Smooth muscle cell (in vitro differentiated cells): ENCODE measurements around the gene MUC4. TPM values are rescaled to one million over a fixed set of nuclear protein-coding genes. Genes with fewer than 3 reads are reported as not detected.
"Not testable (repeated sequence)": the region's sequence is repeated elsewhere in the genome, so short reads cannot be mapped to it uniquely, and the experiment has no call there.

ENCODE experiments used
- DNase-seq: peaks from one replicate; lab custom pipeline; 2025; ENCODE audit not compliant: unreplicated experiment; lab: John Stamatoyannopoulos, UW
- H2AFZ ChIP-seq: fragments of 200-600 bp; sonication (generic); 2 replicates; pipeline ENCODE4 v1.6.0; 2016; ENCODE audit warnings: antibody characterized with exemption, low read depth, mild to moderate bottlenecking
- H3F3A ChIP-seq: fragments of 200-600 bp; sonication (generic); 2 replicates; pipeline ENCODE4 v1.6.0; 2017; ENCODE audit warnings: antibody characterized with exemption, low read depth
- H3K27ac ChIP-seq: fragments of 200-600 bp; sonication (generic); 2 replicates; pipeline ENCODE4 v1.5.1; 2016; ENCODE audit warnings: low read depth, mild to moderate bottlenecking
- H3K27me3 ChIP-seq: fragments of 200-600 bp; sonication (generic); 2 replicates; pipeline ENCODE4 v1.6.1; 2016; ENCODE audit warnings: low read depth, mild to moderate bottlenecking
- H3K36me3 ChIP-seq: fragments of 200-600 bp; sonication (generic); 2 replicates; pipeline ENCODE4 v1.5.1; 2016; ENCODE audit warnings: low read depth
- H3K4me1 ChIP-seq: fragments of 200-600 bp; sonication (generic); 2 replicates; pipeline ENCODE4 v1.5.1; 2016; ENCODE audit warnings: low read depth
- H3K4me2 ChIP-seq: fragments of 200-600 bp; sonication (generic); 2 replicates; pipeline ENCODE4 v1.6.0; 2016; ENCODE audit warnings: mild to moderate bottlenecking
- H3K4me3 ChIP-seq: fragments of 200-600 bp; sonication (generic); 2 replicates; pipeline ENCODE4 v1.5.1; 2016; ENCODE audit warnings: mild to moderate bottlenecking
- H3K79me2 ChIP-seq: fragments of 200-600 bp; sonication (generic); 2 replicates; pipeline ENCODE4 v1.6.0; 2016; ENCODE audit warnings: low read depth, mild to moderate bottlenecking
- H3K9ac ChIP-seq: fragments of 200-600 bp; sonication (generic); 2 replicates; pipeline ENCODE4 v1.6.0; 2016; ENCODE audit warnings: low read depth
- H3K9me3 ChIP-seq: fragments of 200-600 bp; sonication (generic); replicated peaks from 2 replicates; pipeline ENCODE4 v1.5.1; 2016; ENCODE audit warnings: low read depth
- H4K20me1 ChIP-seq: fragments of 200-600 bp; sonication (generic); 2 replicates; pipeline ENCODE4 v1.6.0; 2016; ENCODE audit warnings: low read depth
- CTCF ChIP-seq: fragments of 200-600 bp; sonication (generic); IDR thresholded peaks from 2 replicates; pipeline ENCODE4 v1.5.1; 2017; ENCODE audit warnings: borderline replicate concordance, mild to moderate bottlenecking, antibody characterized with exemption; ENCODE audit not compliant: insufficient read depth, poor library complexity, severe bottlenecking
- whole genome bisulfite sequencing: methylation state at CpG from one replicate; pipeline ENCODE4 v1.1.7; 2016; ENCODE audit warnings: low lambda C conversion rate; 5-methylcytosine and 5-hydroxymethylcytosine counted together
- polyA plus RNA-seq: library from polyadenylated mRNA; unstranded; fragments of >200 nt; fragmentation: Nextera tagmentation; extraction: Ambion mirVana; gene quantifications from 2 replicates; pipeline ENCODE4 v1.2.1, GENCODE V29; 2016
- total RNA-seq: library from RNA; depleted of rRNA; stranded (reverse); fragments of >200 nt; gene quantifications from 2 replicates; pipeline ENCODE4 v1.2.3, GENCODE V29; 2014

MUC4 gene
- total and polyA plus RNA-seq, 2 experiments from 2014 or later = not detected

GRCh38 chr3:195774917-195775316 is 36.8 kb downstream of the MUC4 start:
- Histone ChIP-seq H3K79me2 (no peaks in the 10 kb centered on the region), H3K9ac (no peak overlapping the region), H2AFZ (no peak overlapping the region), H3K27me3 (no peaks in the 10 kb centered on the region), H3K36me3 (no peaks in the 10 kb centered on the region), H3F3A (no peaks in the 10 kb centered on the region), H3K4me1 (no peaks in the 10 kb centered on the region), H3K9me3 (no peaks in the 10 kb centered on the region), H3K4me3 (no peak overlapping the region), H3K4me2 (no peak overlapping the region), H4K20me1 (no peaks in the 10 kb centered on the region), H3K27ac (no peak overlapping the region)
- no peak for DNase-seq
- 51% methylated on average over 13 of the region's 13 CpGs for WGBS
- TF ChIP-seq CTCF = peak; percentile 33

- Histone ChIP-seq H3K27me3 (no peaks in the 10 kb centered on the region), H4K20me1 (no peaks in the 10 kb centered on the region), H2AFZ (no peak overlapping the region), H3K79me2 (no peaks in the 10 kb centered on the region), H3K9ac (no peak overlapping the region), H3K4me3 (no peak overlapping the region), H3K4me2 (no peak overlapping the region), H3K4me1 (no peaks in the 10 kb centered on the region), H3K36me3 (no peaks in the 10 kb centered on the region), H3K9me3 (no peaks in the 10 kb centered on the region), H3K27ac (no peak overlapping the region), H3F3A (no peaks in the 10 kb centered on the region)
- DNase-seq = no peak
- 92% methylated on average over 20 of the region's 23 CpGs for WGBS
- no peak for TF ChIP-seq CTCF
These were observed 37.7 kb downstream of the MUC4 start for GRCh38 chr3:195773956-195774537.

- DNase-seq = no peak
- 89% methylated on average over 14 of the region's 14 CpGs for WGBS
- no peak for TF ChIP-seq CTCF
- Histone ChIP-seq H3K4me2 (no peak overlapping the region), H2AFZ (no peak overlapping the region), H3K79me2 (no peaks in the 10 kb centered on the region), H3K4me3 (no peak overlapping the region), H3K27me3 (no peaks in the 10 kb centered on the region), H3K36me3 (no peaks in the 10 kb centered on the region), H3K4me1 (no peaks in the 10 kb centered on the region), H3F3A (no peaks in the 10 kb centered on the region), H3K9me3 (no peaks in the 10 kb centered on the region), H3K27ac (no peak overlapping the region), H3K9ac (no peak overlapping the region), H4K20me1 (no peaks in the 10 kb centered on the region)
These were observed 40.0 kb downstream of the MUC4 start for GRCh38 chr3:195771646-195772300.

- not testable (repeated sequence) for H3K4me1 ChIP-seq, H3K9me3 ChIP-seq, H3K9ac ChIP-seq, H3K4me2 ChIP-seq, H3K4me3 ChIP-seq, H3K27me3 ChIP-seq, H3K36me3 ChIP-seq, H3F3A ChIP-seq, H4K20me1 ChIP-seq, H3K27ac ChIP-seq, H3K79me2 ChIP-seq, DNase-seq, H2AFZ ChIP-seq
- WGBS = 93% methylated on average over 17 of the region's 28 CpGs
These were observed 40.7 kb downstream of the MUC4 start for GRCh38 chr3:195770841-195771645.
